Right atrium auricular region (tissue), 2 donors: ENCODE results near the gene EFCAB6. TPM values are rescaled to one million over a fixed set of nuclear protein-coding genes. Genes with fewer than 3 reads are reported as not detected.

ENCODE experiments used
- DNase-seq: peaks from one replicate; pipeline ENCODE4 v3.0.0-alpha.2; 2019; ENCODE audit warnings: low spot score
- H3K27ac ChIP-seq, 2 donors: fragments of 200-600 bp; sonication (generic); 1 replicate in 1 of 2; 2 replicates in 1 of 2; pipeline ENCODE4 v1.5.1; 2016 to 2019
- H3K27me3 ChIP-seq, 2 donors: fragments of 200-600 bp; sonication (generic); one replicate each; pipeline versions ENCODE4 v1.5.1 to v1.6.0; 2017 to 2019
- H3K36me3 ChIP-seq: fragments of 200-600 bp; sonication (generic); one replicate; pipeline ENCODE4 v1.5.1; 2016
- H3K4me1 ChIP-seq, 2 donors: fragments of 200-600 bp; sonication (generic); one replicate each; pipeline versions ENCODE4 v1.5.1 to v1.6.0; 2017 to 2019
- H3K4me3 ChIP-seq, 2 donors: fragments of 200-600 bp; sonication (generic); 1 replicate in 1 of 2; 2 replicates in 1 of 2; pipeline ENCODE4 v1.5.1; 2017 to 2019; ENCODE audit warnings: mild to moderate bottlenecking in 1 of 2, moderate library complexity in 1 of 2
- H3K9me3 ChIP-seq, 2 donors: fragments of 200-600 bp; sonication (generic); one replicate each; pipeline ENCODE4 v1.5.1; 2019
- CTCF ChIP-seq, 2 donors: fragments of 200-600 bp; sonication (generic); IDR thresholded peaks; one replicate each; pipeline ENCODE4 v1.5.1; 2019; ENCODE audit warnings: antibody characterized with exemption in 2 of 2
- total RNA-seq, 2 donors: library from RNA; depleted of rRNA; stranded (reverse); fragments of >200 nt; gene quantifications; one replicate each; pipeline ENCODE4 v1.1.0, GENCODE V29; 2016

Gene EFCAB6
- total RNA-seq, 2 donors from 2014 or later = 1.5 TPM

GRCh38 chr22:43800970-43801369, 11.1 kb downstream of the EFCAB6 start:
- no peak overlapping the region for H3K27ac ChIP-seq
- H3K4me3 ChIP-seq = no peak overlapping the region
- TF ChIP-seq CTCF (IDR thresholded peaks at IDR 0.05) = no peak

GRCh38 chr22:43798492-43798891, 13.6 kb downstream of the EFCAB6 start:
- Histone ChIP-seq H3K36me3 (no peaks in the 10 kb centered on the region), H3K27me3 (no peaks in the 10 kb centered on the region), H3K4me1 (no peaks in the 10 kb centered on the region), H3K4me3 (no peak overlapping the region), H3K9me3 (peaks cover 0 to 17% of the 10 kb centered on the region in 2 donors), H3K27ac (no peak overlapping the region)
- TF ChIP-seq CTCF (IDR thresholded peaks at IDR 0.05) = no peak
- no peak for DNase-seq

More at GRCh38 chr22:43800970-43801369, 11.1 kb downstream of the EFCAB6 start:
- H3K4me1 ChIP-seq = no peaks in the 10 kb centered on the region
- DNase-seq = no peak
- H3K36me3 ChIP-seq = no peaks in the 10 kb centered on the region
- no peaks in the 10 kb centered on the region for H3K27me3 ChIP-seq
- H3K9me3 ChIP-seq = peaks cover 0 to 17% of the 10 kb centered on the region in 2 donors

GRCh38 chr22:43796567-43796966, 15.5 kb downstream of the EFCAB6 start:
- H3K27me3 ChIP-seq = no peaks in the 10 kb centered on the region
- peak in 1 of 2 donors; percentile 55 for TF ChIP-seq CTCF (IDR thresholded peaks at IDR 0.05)
- H3K27ac ChIP-seq = no peak overlapping the region
- H3K4me1 ChIP-seq = no peaks in the 10 kb centered on the region
- H3K36me3 ChIP-seq = no peaks in the 10 kb centered on the region
- no peak for DNase-seq
- peaks cover 0 to 13% of the 10 kb centered on the region in 2 donors for H3K9me3 ChIP-seq
- H3K4me3 ChIP-seq = no peak overlapping the region

GRCh38 chr22:43795320-43795719, 16.8 kb downstream of the EFCAB6 start:
- DNase-seq = no peak
- no peak overlapping the region for H3K4me3 ChIP-seq
- H3K27me3 ChIP-seq = no peaks in the 10 kb centered on the region
- no peak for TF ChIP-seq CTCF (IDR thresholded peaks at IDR 0.05)
- H3K36me3 ChIP-seq = no peaks in the 10 kb centered on the region
- peaks cover 0 to under 1% of the 10 kb centered on the region in 2 donors for H3K9me3 ChIP-seq
- no peak overlapping the region for H3K27ac ChIP-seq
- no peaks in the 10 kb centered on the region for H3K4me1 ChIP-seq

- Histone ChIP-seq H3K27me3 (no peaks in the 10 kb centered on the region), H3K27ac (no peak overlapping the region), H3K9me3 (no peaks in the 10 kb centered on the region), H3K36me3 (no peaks in the 10 kb centered on the region), H3K4me3 (no peak overlapping the region), H3K4me1 (no peaks in the 10 kb centered on the region)
- no peak for DNase-seq
- no peak for TF ChIP-seq CTCF (IDR thresholded peaks at IDR 0.05)
Measured at GRCh38 chr22:43792905-43793304, 19.2 kb downstream of the EFCAB6 start.

- H3K27me3 ChIP-seq = no peaks in the 10 kb centered on the region
- H3K4me3 ChIP-seq = no peak overlapping the region
- H3K27ac ChIP-seq = no peak overlapping the region
- TF ChIP-seq CTCF (IDR thresholded peaks at IDR 0.05) = no peak
- DNase-seq = peak; percentile 67
- H3K9me3 ChIP-seq = peaks cover 0 to 4% of the 10 kb centered on the region in 2 donors
- H3K36me3 ChIP-seq = no peaks in the 10 kb centered on the region
- H3K4me1 ChIP-seq = no peaks in the 10 kb centered on the region
Measured at GRCh38 chr22:43789452-43789851, 22.7 kb downstream of the EFCAB6 start.
